Adrenal gland (tissue), 12 donors: ENCODE data around the gene PEX10. TPM values are rescaled to one million over a fixed set of nuclear protein-coding genes. Genes with fewer than 3 reads are reported as not detected.
A peak's percentile ranks its signal among the peaks of the same experiment; 100 is the strongest.

ENCODE experiments used
- DNase-seq, 7 donors: peaks; one replicate each; pipeline ENCODE4 v3.0.0-alpha.2; 2019 to 2020
- H3K27ac ChIP-seq, 5 donors: fragments of 200-600 bp; sonication (generic) in 4 of 5; 1 replicate in 3 of 5; 2 replicates in 2 of 5; pipeline versions ENCODE4 v1.5.1 to v1.8.0; 2016 to 2020; ENCODE audit warnings: mild to moderate bottlenecking in 1 of 5
- H3K27me3 ChIP-seq: fragments of 200-600 bp; 2 replicates; pipeline ENCODE4 v1.8.0; 2021
- H3K36me3 ChIP-seq, 2 donors: fragments of 200-600 bp; replicated peaks in 1 of 2; 1 replicate in 1 of 2; 2 replicates in 1 of 2; pipeline versions ENCODE4 v1.5.1 to v1.8.0; 2018 to 2022
- H3K4me1 ChIP-seq, 2 donors: fragments of 200-600 bp; replicated peaks in 1 of 2; 1 replicate in 1 of 2; 2 replicates in 1 of 2; pipeline versions ENCODE4 v1.5.1 to v1.8.0; 2018 to 2021
- H3K4me3 ChIP-seq, 4 donors: fragments of 200-600 bp; sonication (generic) in 3 of 4; one replicate each; pipeline ENCODE4 v1.5.1; 2016 to 2018
- H3K9me3 ChIP-seq, 3 donors: fragments of 200-600 bp; sonication (generic) in 1 of 3; replicated peaks in 1 of 3; 1 replicate in 2 of 3; 2 replicates in 1 of 3; pipeline versions ENCODE4 v1.5.1 to v1.8.0; 2016 to 2021
- POLR2A ChIP-seq, 2 donors: fragments of 450-650 bp; IDR thresholded peaks; one replicate each; pipeline ENCODE4 v1.6.1; 2017; ENCODE audit warnings: antibody characterized with exemption in 2 of 2, mild to moderate bottlenecking in 2 of 2, moderate library complexity in 1 of 2
- WGBS, 4 donors: extraction: QIAGEN DNeasy Blood & Tissue Kit in 2 of 4; methylation state at CpG; one replicate each; pipeline versions ENCODE4 v1.1.5 to v1.1.7; 2013 to 2017; 5-methylcytosine and 5-hydroxymethylcytosine counted together
- intact Hi-C, 2 donors: fragments of 100-400 bp; cut with DNase I; formaldehyde crosslinking; loops; one replicate each; pipeline versions ENCODE4 v1.14.1 to v1.15.0; 2022 to 2023
- polyA plus RNA-seq, 3 donors: library from polyadenylated mRNA; stranded (reverse); fragments of 200-250 nt in 2 of 3; fragments of 350-450 nt in 1 of 3; fragmentation: Illumina TruSeq in 1 of 3; extraction: RNeasy Lipid Tissue Mini Kit (QIAGEN cat#74804) in 1 of 3; gene quantifications; one replicate each; pipeline ENCODE4 v1.2.3, GENCODE V29; 2013 to 2014
- total RNA-seq, 9 donors: library from RNA; depleted of rRNA in 4 of 9; stranded (reverse); fragments of >200 nt in 4 of 9; fragments of 120-200 nt in 1 of 9; fragmentation: NEBNext Ultra II Directional in 1 of 9; extraction: Animal tissue kit (Norgen Biotek cat#: 25700) in 1 of 9; gene quantifications; one replicate each; pipeline versions ENCODE4 v1.1.0 to v1.2.4, GENCODE V29; 2013 to 2023
- TF ChIP-seq, protein P1 (sequence below), 6 experiments: fragments of 450-650 bp in 4 of 6; fragments of 200-600 bp in 2 of 6; sonication (generic) in 1 of 6; IDR thresholded peaks; 1 replicate in 5 of 6; 2 replicates in 1 of 6; pipeline versions ENCODE4 v1.5.1 to v1.8.0; 2016 to 2021; ENCODE audit warnings: antibody characterized with exemption in 6 of 6, mild to moderate bottlenecking in 2 of 6, moderate library complexity in 1 of 6
- donor health status: healthy with polysubstance abuse.
- donor health status: Bipolar disorder and iron deficiency.
- donor health status: DM: yes; HTN: yes; CAD: no.
- donor health status: DM: no; HTN: no; CAD: no.
- donor health status: DM: no; HTN: no; CAD: no.
- donor health status: DM: yes; HTN: yes; CAD: no.

PEX10 gene
- total and polyA plus RNA-seq, 12 donors = 25.3 to 81.5 (median 44.7) TPM

GRCh38 chr1:2379733-2380404 lies 32.5 kb downstream of the PEX10 start:
- 89 to 94% (median 91%) methylated on average over 18 to 23 of the region's 23 CpGs for WGBS, 4 donors
- TF ChIP-seq POLR2A (IDR thresholded peaks at IDR 0.05) = no peak
- TF ChIP-seq, protein P1, sequence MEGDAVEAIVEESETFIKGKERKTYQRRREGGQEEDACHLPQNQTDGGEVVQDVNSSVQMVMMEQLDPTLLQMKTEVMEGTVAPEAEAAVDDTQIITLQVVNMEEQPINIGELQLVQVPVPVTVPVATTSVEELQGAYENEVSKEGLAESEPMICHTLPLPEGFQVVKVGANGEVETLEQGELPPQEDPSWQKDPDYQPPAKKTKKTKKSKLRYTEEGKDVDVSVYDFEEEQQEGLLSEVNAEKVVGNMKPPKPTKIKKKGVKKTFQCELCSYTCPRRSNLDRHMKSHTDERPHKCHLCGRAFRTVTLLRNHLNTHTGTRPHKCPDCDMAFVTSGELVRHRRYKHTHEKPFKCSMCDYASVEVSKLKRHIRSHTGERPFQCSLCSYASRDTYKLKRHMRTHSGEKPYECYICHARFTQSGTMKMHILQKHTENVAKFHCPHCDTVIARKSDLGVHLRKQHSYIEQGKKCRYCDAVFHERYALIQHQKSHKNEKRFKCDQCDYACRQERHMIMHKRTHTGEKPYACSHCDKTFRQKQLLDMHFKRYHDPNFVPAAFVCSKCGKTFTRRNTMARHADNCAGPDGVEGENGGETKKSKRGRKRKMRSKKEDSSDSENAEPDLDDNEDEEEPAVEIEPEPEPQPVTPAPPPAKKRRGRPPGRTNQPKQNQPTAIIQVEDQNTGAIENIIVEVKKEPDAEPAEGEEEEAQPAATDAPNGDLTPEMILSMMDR (IDR thresholded peaks at IDR 0.05) = no peak
- DNase-seq = peak in 2 of 7 donors; percentile 5 to 8
- no peak overlapping the region for H3K4me3 ChIP-seq
- H3K27ac ChIP-seq = no peak overlapping the region
- no peaks in the 10 kb centered on the region for H3K27me3 ChIP-seq
- H3K36me3 ChIP-seq = no peaks in the 10 kb centered on the region
- intact Hi-C loops = loop anchor here in 1 of 2 donors (2.0 kb wide), 1 partner anchor 181 kb away; no protein-coding TSS in a partner anchor
- H3K4me1 ChIP-seq = peaks cover 0 to 4% of the 10 kb centered on the region in 2 donors
- H3K9me3 ChIP-seq = no peaks in the 10 kb centered on the region

- Histone ChIP-seq H3K9me3 (no peaks in the 10 kb centered on the region), H3K4me1 (peaks cover 0 to 4% of the 10 kb centered on the region in 2 donors), H3K27me3 (no peaks in the 10 kb centered on the region), H3K4me3 (no peak overlapping the region), H3K36me3 (no peaks in the 10 kb centered on the region), H3K27ac (no peak overlapping the region)
- intact Hi-C loops = no loop called here
- WGBS, 4 donors = 76 to 84% (median 80%) methylated on average over 18 of the region's 18 CpGs
- peak in 2 of 7 donors; percentile 2 to 9 for DNase-seq
- no peak for TF ChIP-seq POLR2A (IDR thresholded peaks at IDR 0.05)
Measured at GRCh38 chr1:2378956-2379732, 33.2 kb downstream of the PEX10 start.

DNA sequence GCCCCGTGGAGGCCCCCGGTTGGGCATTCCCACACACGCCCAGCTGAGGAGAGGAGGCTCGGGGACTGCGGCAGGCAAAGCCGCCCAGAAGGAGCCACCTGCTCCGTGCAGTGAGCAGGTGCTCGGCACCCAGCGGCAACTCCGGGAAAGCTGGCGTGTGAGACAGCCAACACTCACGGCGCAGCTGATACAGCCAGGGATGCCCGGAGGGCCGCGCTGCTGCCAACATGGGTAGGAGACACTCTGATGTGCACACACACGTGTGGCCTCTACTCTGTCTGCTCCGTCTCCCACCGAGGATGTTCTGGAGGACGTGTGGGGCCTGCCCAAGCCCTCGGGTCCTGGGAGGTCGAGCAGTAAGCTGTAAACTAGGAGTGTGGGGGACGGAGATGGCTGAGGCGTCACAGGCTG lies 33.9 kb downstream of the PEX10 start:
- H3K27ac ChIP-seq = no peak overlapping the region
- H3K4me1 ChIP-seq = peaks cover 0 to 4% of the 10 kb centered on the region in 2 donors
- H3K4me3 ChIP-seq = no peak overlapping the region
- intact Hi-C loops = no loop called here
- no peaks in the 10 kb centered on the region for H3K36me3 ChIP-seq
- peak in 1 of 7 donors; percentile 10 for DNase-seq
- H3K9me3 ChIP-seq = no peaks in the 10 kb centered on the region
- TF ChIP-seq, protein P1 (IDR thresholded peaks at IDR 0.05) = no peak
- no peak for TF ChIP-seq POLR2A (IDR thresholded peaks at IDR 0.05)
- H3K27me3 ChIP-seq = no peaks in the 10 kb centered on the region
- 85 to 93% (median 87%) methylated on average over 15 to 24 of the region's 24 CpGs for WGBS, 4 donors

GRCh38 chr1:2377751-2378440 lies 34.5 kb downstream of the PEX10 start:
- H3K27ac ChIP-seq = no peak overlapping the region
- TF ChIP-seq, protein P1 (IDR thresholded peaks at IDR 0.05) = no peak
- no peak for TF ChIP-seq POLR2A (IDR thresholded peaks at IDR 0.05)
- H3K36me3 ChIP-seq = no peaks in the 10 kb centered on the region
- intact Hi-C loops = no loop called here
- peak in 1 of 7 donors; percentile 16 for DNase-seq
- peaks cover 0 to 4% of the 10 kb centered on the region in 2 donors for H3K4me1 ChIP-seq
- 75 to 85% (median 82%) methylated on average over 10 to 16 of the region's 16 CpGs for WGBS, 4 donors
- H3K4me3 ChIP-seq = no peak overlapping the region
- H3K27me3 ChIP-seq = no peaks in the 10 kb centered on the region
- no peaks in the 10 kb centered on the region for H3K9me3 ChIP-seq
